Smooth muscle cell (in vitro differentiated cells): ENCODE data around the gene MED8. TPM values are rescaled to one million over a fixed set of nuclear protein-coding genes. Genes with fewer than 3 reads are reported as not detected.
A peak's percentile ranks its signal among the peaks of the same experiment; 100 is the strongest.

Experiments used
- DNase-seq: peaks from one replicate; lab custom pipeline; 2025; ENCODE audit not compliant: unreplicated experiment; lab: John Stamatoyannopoulos, UW
- H2AFZ ChIP-seq: fragments of 200-600 bp; sonication (generic); 2 replicates; pipeline ENCODE4 v1.6.0; 2016; ENCODE audit warnings: antibody characterized with exemption, low read depth, mild to moderate bottlenecking
- H3F3A ChIP-seq: fragments of 200-600 bp; sonication (generic); 2 replicates; pipeline ENCODE4 v1.6.0; 2017; ENCODE audit warnings: antibody characterized with exemption, low read depth
- H3K27ac ChIP-seq: fragments of 200-600 bp; sonication (generic); 2 replicates; pipeline ENCODE4 v1.5.1; 2016; ENCODE audit warnings: low read depth, mild to moderate bottlenecking
- H3K27me3 ChIP-seq: fragments of 200-600 bp; sonication (generic); 2 replicates; pipeline ENCODE4 v1.6.1; 2016; ENCODE audit warnings: low read depth, mild to moderate bottlenecking
- H3K36me3 ChIP-seq: fragments of 200-600 bp; sonication (generic); 2 replicates; pipeline ENCODE4 v1.5.1; 2016; ENCODE audit warnings: low read depth
- H3K4me1 ChIP-seq: fragments of 200-600 bp; sonication (generic); 2 replicates; pipeline ENCODE4 v1.5.1; 2016; ENCODE audit warnings: low read depth
- H3K4me2 ChIP-seq: fragments of 200-600 bp; sonication (generic); 2 replicates; pipeline ENCODE4 v1.6.0; 2016; ENCODE audit warnings: mild to moderate bottlenecking
- H3K4me3 ChIP-seq: fragments of 200-600 bp; sonication (generic); 2 replicates; pipeline ENCODE4 v1.5.1; 2016; ENCODE audit warnings: mild to moderate bottlenecking
- H3K79me2 ChIP-seq: fragments of 200-600 bp; sonication (generic); 2 replicates; pipeline ENCODE4 v1.6.0; 2016; ENCODE audit warnings: low read depth, mild to moderate bottlenecking
- H3K9ac ChIP-seq: fragments of 200-600 bp; sonication (generic); 2 replicates; pipeline ENCODE4 v1.6.0; 2016; ENCODE audit warnings: low read depth
- H3K9me3 ChIP-seq: fragments of 200-600 bp; sonication (generic); replicated peaks from 2 replicates; pipeline ENCODE4 v1.5.1; 2016; ENCODE audit warnings: low read depth
- H4K20me1 ChIP-seq: fragments of 200-600 bp; sonication (generic); 2 replicates; pipeline ENCODE4 v1.6.0; 2016; ENCODE audit warnings: low read depth
- WGBS: methylation state at CpG from one replicate; pipeline ENCODE4 v1.1.7; 2016; ENCODE audit warnings: low lambda C conversion rate; 5-methylcytosine and 5-hydroxymethylcytosine counted together
- polyA plus RNA-seq: library from polyadenylated mRNA; unstranded; fragments of >200 nt; fragmentation: Nextera tagmentation; extraction: Ambion mirVana; gene quantifications from 2 replicates; pipeline ENCODE4 v1.2.1, GENCODE V29; 2016
- total RNA-seq: library from RNA; depleted of rRNA; stranded (reverse); fragments of >200 nt; gene quantifications from 2 replicates; pipeline ENCODE4 v1.2.3, GENCODE V29; 2014
- TF ChIP-seq, protein P1 (sequence below): fragments of 200-600 bp; sonication (generic); IDR thresholded peaks from 2 replicates; pipeline ENCODE4 v1.5.1; 2017; ENCODE audit warnings: borderline replicate concordance, mild to moderate bottlenecking, antibody characterized with exemption; ENCODE audit not compliant: insufficient read depth, poor library complexity, severe bottlenecking

The MED8 gene
- total and polyA plus RNA-seq, 2 experiments from 2014 or later, result 61.4 to 76.3 TPM

DNA sequence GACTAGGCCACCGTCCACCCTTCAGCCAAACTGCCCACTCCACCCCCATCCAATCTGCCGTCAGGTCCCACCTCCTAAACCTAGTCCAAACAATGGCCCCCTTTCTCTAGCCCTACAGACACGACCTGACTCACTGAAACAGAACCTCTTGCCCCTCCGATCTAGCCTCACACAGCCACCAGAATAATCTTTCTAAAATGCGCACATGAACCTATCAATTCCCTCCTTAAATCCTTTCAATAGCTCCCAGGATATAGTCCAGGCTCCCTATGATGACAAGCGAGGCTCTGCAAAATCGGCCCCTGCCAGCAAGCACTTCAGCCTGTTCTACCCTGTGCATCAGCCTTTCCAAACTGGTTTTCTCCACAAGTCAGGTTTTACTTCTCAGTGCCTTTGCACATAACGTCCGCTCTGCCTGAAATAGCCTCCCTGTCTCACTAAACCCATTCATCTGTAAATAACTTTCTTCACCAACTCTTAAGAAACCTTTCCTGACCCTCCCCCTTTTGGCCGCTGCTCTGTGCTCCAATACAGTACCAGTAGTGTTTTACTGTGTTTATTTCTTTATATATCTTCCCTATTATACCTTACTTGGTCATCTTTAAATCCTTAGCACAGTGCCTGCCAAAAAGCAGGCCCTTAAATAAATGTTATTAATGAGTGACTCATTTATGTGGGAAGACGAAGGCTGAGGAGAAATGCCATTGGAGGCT, 39.9 kb downstream of the MED8 start:
- Histone ChIP-seq H3K4me1 (peaks cover 16% of the 10 kb centered on the region), H3K4me3 (peak overlapping the region; percentile 62), H4K20me1 (no peaks in the 10 kb centered on the region), H3F3A (peaks cover 5% of the 10 kb centered on the region), H2AFZ (peak overlapping the region; percentile 76), H3K4me2 (peak overlapping the region; percentile 95), H3K36me3 (no peaks in the 10 kb centered on the region), H3K27ac (peak overlapping the region; percentile 71), H3K79me2 (no peaks in the 10 kb centered on the region), H3K9me3 (no peaks in the 10 kb centered on the region), H3K27me3 (no peaks in the 10 kb centered on the region), H3K9ac (peak overlapping the region; percentile 67)
- WGBS, result 10% methylated on average over 10 of the region's 11 CpGs
- no peak for DNase-seq
- TF ChIP-seq, protein P1, sequence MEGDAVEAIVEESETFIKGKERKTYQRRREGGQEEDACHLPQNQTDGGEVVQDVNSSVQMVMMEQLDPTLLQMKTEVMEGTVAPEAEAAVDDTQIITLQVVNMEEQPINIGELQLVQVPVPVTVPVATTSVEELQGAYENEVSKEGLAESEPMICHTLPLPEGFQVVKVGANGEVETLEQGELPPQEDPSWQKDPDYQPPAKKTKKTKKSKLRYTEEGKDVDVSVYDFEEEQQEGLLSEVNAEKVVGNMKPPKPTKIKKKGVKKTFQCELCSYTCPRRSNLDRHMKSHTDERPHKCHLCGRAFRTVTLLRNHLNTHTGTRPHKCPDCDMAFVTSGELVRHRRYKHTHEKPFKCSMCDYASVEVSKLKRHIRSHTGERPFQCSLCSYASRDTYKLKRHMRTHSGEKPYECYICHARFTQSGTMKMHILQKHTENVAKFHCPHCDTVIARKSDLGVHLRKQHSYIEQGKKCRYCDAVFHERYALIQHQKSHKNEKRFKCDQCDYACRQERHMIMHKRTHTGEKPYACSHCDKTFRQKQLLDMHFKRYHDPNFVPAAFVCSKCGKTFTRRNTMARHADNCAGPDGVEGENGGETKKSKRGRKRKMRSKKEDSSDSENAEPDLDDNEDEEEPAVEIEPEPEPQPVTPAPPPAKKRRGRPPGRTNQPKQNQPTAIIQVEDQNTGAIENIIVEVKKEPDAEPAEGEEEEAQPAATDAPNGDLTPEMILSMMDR, result no peak

DNA sequence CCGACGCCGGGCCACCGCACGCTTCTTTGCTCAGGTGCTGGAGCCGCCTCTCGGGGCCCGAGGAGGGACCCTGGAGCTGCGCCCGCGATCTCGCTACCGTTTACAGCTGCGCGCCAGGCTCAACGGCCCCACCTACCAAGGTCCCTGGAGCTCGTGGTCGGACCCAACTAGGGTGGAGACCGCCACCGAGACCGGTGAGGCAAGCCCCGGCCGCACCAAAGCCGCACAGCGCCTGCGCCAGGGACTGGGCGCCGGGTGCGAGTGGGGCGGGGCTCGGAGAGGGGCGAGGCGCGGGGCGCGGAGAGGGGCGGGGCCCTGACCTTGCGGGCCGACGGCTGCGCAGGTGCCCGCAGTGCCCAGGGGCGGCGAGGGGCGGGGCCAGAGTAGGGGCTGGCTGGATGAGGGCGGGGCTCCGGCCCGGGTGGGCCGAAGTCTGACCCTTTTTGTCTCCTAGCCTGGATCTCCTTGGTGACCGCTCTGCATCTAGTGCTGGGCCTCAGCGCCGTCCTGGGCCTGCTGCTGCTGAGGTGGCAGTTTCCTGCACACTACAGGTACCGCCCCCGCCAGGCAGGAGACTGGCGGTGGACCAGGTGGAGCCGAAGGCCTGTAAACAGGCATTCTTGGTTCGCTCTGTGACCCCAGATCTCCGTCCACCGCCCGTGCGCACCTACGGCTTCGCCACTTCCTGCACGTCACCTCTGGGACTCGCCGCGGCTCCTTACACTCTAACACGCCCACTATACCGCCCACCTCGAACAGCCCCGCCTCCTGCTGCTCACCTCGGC, 40.6 kb downstream of the MED8 start:
- Histone ChIP-seq H3K27ac (peak overlapping the region; percentile 71), H3K9ac (peak overlapping the region; percentile 67), H3K4me2 (peak overlapping the region; percentile 95), H3K9me3 (no peaks in the 10 kb centered on the region), H2AFZ (peak overlapping the region; percentile 76), H3K79me2 (no peaks in the 10 kb centered on the region), H3K4me3 (peak overlapping the region; percentile 62), H3K4me1 (peaks cover 16% of the 10 kb centered on the region), H4K20me1 (no peaks in the 10 kb centered on the region), H3F3A (peaks cover 5% of the 10 kb centered on the region), H3K27me3 (no peaks in the 10 kb centered on the region), H3K36me3 (no peaks in the 10 kb centered on the region)
- peak; percentile 43 for DNase-seq
- WGBS, result 3% methylated on average over 42 of the region's 72 CpGs
- TF ChIP-seq, protein P1, result no peak

DNA sequence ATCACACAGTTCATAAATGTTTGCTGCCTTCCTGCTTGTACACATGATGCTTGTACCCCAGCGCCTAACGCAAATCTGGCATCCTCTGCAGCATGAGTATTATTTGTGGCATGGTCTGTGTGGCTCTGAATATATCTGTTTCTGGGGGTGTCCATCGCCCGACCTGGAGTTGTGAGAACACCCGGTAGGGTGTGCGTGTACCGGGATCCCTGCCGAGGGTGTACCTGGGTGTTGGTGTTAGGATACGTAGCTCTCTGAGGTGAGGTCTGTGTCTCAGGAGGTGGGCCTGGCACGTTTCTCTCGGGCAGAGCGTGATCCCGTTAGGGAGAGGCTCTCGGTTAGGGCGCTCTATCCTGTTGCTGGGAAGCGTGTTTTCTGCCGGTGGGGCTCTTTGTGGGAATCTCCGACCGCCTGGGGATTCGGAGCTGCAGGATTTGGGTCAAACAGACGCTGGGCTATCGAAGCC, 41.2 kb downstream of the MED8 start:
- H3K79me2 ChIP-seq, result no peaks in the 10 kb centered on the region
- H3K27me3 ChIP-seq, result no peaks in the 10 kb centered on the region
- peak overlapping the region; percentile 95 for H3K4me2 ChIP-seq
- WGBS, result 24% methylated on average over 22 of the region's 22 CpGs
- peaks cover 5% of the 10 kb centered on the region for H3F3A ChIP-seq
- no peaks in the 10 kb centered on the region for H4K20me1 ChIP-seq
- TF ChIP-seq, protein P1, result no peak
- H3K9ac ChIP-seq, result peak overlapping the region; percentile 39
- H3K4me3 ChIP-seq, result peak overlapping the region; percentile 62
- peaks cover 16% of the 10 kb centered on the region for H3K4me1 ChIP-seq
- DNase-seq, result no peak
- H2AFZ ChIP-seq, result peak overlapping the region; percentile 76
- H3K9me3 ChIP-seq, result no peaks in the 10 kb centered on the region
- H3K27ac ChIP-seq, result peak overlapping the region; percentile 71
- H3K36me3 ChIP-seq, result no peaks in the 10 kb centered on the region
